ENCODE results near the gene ERVMER34-1.

ERVMER34-1 gene, protein sequence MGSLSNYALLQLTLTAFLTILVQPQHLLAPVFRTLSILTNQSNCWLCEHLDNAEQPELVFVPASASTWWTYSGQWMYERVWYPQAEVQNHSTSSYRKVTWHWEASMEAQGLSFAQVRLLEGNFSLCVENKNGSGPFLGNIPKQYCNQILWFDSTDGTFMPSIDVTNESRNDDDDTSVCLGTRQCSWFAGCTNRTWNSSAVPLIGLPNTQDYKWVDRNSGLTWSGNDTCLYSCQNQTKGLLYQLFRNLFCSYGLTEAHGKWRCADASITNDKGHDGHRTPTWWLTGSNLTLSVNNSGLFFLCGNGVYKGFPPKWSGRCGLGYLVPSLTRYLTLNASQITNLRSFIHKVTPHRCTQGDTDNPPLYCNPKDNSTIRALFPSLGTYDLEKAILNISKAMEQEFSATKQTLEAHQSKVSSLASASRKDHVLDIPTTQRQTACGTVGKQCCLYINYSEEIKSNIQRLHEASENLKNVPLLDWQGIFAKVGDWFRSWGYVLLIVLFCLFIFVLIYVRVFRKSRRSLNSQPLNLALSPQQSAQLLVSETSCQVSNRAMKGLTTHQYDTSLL

DNA sequence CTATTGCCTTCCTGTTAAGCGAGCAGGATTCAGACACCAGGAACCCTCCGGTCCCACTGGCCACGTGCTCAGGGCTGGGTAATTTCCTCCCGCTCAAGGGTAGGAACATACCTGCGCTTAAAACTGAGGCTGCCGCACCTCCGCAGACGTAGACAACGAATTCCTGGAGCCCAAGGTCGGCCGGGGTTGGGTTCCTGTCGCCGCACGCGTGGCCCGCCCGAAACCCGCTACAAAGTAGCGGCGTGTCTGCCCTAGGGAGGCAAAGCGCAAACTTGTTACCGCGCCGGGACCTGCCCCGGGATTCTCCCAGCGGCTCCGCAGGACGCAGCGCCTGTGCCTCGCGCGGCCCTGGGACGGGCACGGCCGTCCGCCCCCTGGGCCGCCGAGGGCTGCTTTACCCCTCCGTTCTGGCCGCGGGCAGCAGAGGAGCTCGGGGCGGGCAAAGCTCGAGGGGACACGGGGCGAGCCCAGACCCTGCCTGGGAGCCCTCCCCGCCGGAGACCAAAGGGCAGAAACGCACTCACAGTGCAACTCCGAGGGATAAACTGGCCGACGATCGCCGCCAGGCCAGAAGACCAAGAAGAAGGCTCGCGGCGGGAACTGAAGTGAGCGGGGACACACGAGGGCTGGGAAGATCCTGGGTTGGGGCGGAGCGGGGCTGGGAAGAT lies at the start of gene ERVMER34-1:
Gene ERVMER34-1, minus strand, starts transcription at position 607 of the 668 bp plus-strand sequence. CDS start 5,905 bp downstream, outside the sequence.
- DNase-seq, result no peak

DNA sequence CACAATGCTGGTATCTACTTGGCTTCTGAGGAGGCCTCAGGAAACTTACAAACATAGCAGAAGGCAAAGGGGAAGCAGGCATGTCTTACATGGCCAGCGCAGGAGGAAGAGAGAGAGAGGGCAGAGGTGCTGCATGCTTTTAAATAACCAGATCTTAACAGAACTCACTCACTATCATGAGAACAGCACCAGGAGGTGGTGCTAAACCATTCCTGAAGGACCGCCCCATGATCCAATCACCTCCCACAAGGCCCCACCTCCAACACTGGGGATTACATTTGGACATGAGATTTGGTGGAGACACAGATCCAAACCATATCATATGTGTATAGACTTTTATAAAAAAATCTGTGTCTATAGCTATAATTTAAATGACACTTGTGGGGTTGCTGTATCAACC lies 48.6 kb upstream of the ERVMER34-1 start:
- no peak for DNase-seq

DNA sequence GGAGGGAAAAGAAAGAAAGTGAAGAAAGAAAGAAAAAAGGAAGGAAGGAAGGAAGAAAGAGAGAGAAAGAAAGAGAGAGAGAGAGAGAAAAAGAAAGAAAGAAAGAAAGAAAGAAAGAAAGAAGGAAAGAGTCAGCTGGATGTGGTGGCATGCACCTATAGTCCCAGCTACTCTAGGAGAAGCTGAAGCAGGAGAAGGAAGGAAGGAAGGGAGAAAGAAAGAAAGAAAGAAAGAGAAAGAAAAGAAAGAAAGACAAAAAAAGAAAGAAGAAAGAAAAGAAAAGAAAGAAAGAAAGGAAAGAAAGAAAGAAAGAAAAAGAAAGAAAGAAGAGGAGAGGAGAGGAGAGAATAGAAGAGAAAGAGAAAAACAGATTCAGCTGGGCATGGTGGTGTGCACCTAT lies 44.3 kb upstream of the ERVMER34-1 start:
- no peak for DNase-seq

DNA sequence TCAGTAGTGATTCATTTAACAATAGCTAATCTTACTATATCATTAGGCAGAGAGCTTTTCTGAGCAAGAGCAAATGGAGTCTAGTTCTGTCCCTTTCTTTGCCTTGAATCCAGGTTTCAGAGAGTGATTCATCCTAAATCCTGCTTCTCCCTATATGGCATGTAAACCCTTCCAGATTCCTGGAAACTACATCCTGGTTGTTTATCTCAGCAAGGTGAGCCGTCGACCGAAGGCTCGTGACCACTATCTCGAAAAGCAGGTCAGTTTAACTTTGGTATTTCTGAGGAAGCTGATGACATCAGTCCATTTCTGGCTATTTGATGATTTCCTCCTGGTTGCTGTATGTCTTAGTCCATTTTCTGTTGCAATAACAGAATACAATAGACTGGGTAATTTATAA lies 40.7 kb upstream of the ERVMER34-1 start:
- DNase-seq, result no peak

DNA sequence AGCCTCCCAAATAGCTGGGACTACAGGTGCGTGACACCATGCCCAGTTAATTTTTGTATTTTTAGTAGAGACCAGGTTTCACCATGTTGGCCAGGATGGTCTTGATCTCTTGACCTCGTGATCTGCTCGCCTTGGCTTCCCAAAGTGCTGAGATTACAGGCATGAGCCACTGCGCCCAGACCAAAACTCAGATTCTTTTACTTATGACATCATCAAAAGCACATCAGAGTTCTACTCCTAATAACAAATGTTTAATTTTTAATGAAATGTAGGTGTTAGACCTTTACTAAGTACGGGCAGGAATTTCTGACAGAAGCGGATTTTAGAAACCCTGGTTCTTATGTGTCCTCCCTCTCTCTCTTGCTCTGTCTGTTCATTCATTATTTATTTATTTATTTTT lies 38.5 kb upstream of the ERVMER34-1 start:
- DNase-seq, result no peak

DNA sequence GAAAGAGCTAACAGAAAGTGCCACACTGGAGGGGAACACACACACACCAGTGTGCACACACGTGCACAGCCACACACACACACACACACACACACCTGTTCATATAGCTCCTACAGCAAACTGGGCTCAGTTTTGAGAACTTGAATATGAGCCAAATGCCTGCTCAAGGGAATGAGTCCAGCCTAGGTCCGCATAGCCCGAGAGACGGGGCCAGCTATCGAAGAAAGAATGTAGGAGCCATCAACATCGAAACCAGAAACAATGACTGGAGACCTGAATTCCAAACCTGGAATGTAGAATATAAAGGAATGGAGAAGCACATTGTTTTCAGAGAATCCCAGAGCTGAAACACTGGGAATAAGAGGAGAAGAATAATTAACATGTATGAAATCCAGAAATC lies 37.6 kb upstream of the ERVMER34-1 start:
- DNase-seq, result no peak

DNA sequence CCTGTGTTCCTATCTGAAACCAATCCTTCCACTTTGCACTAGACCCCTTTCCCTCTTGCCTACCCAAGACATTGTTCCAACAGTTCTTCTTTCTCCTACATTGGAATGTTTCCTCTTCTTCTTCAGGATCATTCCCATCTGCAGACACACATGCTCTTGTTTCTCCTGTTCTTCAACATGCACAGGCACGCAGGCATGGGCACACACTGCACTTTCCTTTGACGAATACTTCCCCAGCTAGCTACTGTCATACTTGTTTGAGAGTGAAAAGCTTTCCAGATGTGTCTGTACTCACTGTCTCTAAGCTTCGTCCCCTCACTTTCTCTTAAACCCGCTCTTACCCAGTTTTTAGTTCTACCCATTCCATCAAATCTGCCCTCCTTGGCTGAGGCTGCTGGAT lies 31.8 kb upstream of the ERVMER34-1 start:
- DNase-seq, result no peak

DNA sequence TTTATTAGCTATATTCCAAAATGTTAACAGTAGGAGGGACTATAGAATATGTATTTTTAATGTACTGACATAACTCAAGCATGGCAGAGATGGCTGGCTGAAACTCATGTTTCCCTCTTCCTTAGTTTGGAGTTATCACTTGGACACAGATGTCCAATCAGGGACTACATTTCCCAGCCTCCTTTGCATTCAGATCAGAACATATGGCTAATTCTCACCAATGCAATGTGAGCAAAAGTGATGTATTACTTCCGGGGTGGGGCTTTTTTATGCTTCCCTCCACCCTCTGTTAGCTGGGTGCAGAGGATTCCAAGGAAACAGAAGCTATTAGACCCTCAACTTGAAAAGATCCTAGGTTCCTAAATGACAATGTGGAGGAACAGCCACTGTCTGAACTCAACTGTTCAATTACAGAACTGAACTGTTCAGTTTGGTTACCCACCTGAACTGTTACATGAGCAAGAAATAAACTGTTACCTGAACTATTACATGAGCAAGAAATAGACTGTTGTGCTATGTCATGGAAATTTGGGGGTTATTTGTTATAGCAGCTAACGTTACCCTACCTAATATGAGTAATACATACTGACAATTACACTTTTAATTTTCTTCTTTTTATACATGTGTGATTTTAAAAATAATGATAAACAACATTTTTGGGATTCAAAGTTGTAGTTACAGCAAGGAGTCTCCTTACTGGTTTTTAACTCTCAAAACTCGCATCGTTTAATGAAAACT lies 29.6 kb upstream of the ERVMER34-1 start:
- no peak for DNase-seq

DNA sequence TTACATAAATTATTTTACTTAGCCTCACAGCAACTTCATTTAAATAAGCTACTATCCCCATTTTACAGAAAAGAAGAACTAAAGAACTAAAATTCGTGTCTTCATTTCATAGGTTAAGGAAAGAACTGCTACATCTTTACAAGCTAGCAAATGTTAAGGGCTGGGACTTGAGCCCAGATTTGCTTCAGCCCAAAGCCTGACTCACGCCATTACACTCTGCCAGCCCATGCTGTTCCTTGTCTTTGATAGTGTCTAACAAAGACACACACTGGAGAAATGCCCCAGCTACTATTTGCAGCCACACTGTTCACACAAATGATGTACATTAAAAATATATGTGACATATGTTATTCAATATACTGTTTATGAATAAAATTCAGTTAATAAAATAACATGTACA lies 29.0 kb upstream of the ERVMER34-1 start:
- DNase-seq, result no peak

DNA sequence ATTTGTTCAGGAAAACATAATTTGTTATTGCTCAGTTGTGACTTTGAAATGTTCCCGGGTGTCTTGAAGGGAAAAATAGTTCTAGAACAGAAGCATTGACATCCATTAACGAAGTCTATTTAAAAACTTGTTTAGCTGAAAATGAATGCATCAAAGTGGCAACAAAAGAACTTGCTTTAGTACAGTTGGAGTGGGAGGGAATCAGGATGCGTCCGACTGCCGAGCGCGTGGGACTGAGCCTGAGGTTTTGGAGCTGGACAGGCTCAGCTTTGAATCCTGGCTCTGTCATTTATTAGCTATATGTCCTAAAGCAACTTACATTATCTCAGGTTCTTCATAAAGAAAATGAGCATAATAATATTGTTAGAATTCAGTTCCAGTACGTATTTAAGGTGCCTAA lies 9.0 kb upstream of the ERVMER34-1 start:
- no peak for DNase-seq

DNA sequence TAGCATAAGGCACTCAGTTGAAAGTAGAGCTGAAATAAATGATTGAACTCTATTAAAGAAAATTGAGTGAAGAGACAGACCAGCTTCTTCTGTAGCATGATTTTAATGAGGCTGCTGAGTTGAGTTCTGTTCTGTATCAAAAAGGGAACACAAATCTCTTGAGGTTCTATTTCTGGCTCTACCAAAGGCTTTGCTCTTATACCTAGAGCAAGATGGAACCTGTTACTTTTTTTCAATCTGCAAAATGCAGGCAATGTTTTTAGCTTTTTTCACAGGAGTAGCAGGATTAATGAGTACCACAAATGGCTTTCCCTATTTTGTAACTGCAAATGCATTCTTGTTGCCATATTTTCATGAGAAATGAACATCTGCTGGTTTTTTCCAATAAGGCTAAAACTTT lies 4.2 kb upstream of the ERVMER34-1 start:
- DNase-seq, result no peak

DNA sequence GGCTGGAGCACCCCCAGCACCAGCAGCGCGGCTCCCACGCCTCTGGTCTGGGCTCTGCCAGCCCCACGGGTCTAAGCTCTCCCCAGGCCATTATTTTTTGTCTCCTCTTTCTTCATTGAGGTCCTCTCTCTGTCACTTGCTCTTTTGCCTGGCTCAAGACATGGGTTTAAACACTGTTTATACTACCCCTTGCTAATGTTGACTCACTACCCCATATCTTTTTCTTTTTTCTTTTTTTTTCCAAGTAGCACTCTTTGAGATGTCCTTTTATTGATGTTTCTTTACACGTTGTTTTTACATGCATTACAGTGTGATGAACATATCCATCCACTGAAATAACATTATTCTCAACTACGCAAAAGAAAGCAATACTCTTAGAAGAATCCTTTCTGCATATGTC lies 1.7 kb upstream of the ERVMER34-1 start:
- no peak for DNase-seq

DNA sequence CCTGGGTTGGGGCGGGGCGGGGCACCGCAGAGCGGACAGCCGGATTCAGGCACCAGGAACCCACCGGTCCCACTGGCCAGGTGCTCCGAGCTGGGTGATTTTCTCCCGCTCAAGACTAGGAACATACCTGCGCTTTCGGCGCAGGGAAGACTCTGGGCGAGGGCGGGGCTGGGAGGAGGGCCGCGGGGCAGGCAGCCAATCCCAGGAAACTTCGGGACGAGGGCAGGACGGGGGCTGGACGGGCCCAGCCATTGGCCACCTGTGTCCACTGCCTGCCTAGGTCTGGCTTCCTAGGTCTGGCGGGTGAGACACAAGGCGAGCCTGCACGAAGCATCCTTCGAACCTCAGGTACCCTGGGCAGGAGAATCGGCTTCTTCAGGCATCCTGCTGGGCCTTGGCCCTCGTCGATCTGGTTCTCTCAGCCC lies 274 bp upstream of the ERVMER34-1 start:
- no peak for DNase-seq

DNA sequence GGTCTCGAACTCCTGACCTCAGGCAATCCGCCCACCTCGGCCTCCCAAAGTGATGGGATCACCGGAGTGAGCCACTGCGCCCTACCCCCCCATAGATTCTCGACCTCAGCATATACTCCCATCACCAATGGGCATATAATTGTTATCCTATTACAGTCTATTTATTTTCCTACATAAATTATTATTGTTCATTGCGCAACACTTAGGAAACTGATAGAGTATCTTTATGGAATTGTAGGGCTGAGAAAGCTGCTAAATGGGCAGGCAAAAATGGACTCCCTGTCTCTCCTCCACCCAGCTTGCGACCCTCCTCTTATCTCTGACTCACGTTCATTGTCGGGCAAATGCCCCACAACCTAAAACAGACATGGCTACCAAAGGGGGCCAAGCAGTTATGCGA lies 1.0 kb downstream of the ERVMER34-1 start:
- DNase-seq, result no peak

DNA sequence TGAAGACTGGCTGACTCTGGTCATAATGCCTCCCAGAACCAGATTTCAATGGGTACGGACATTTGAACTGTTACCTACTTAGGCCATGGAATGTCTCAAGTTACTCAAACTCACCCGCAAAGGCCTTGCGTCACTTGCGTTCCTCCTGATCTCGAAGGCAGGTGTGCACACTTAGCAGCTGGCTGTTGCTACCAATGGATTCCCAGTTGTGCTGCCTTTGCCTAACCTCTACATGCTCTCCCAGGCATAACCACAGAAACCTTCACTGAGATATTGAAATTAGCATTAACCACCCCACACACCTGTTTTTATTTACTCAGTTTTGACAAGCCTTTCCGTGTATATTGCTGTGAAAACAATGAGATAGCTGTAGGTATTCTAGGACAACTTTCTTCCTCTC lies 2.8 kb downstream of the ERVMER34-1 start:
- DNase-seq, result no peak

DNA sequence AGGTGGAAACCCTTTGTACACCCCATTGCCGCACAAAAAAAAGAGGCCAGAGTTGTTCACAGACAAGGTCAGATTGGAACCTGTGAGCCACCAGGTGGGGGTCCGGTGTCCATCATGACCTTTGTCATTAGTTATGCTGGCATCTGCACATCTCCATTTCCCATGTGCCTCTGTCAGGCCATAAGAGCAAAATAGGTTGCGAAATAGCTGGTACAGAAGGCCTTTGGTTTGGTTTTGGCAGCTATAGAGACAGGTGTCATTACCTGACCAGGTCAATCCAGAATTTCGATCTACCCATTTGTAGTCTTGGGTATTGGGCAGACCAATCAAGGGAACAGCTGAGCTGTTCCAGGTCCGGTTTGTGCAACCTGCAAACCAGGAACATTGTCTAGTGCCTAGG lies 6.6 kb downstream of the ERVMER34-1 start:
- DNase-seq, result no peak

DNA sequence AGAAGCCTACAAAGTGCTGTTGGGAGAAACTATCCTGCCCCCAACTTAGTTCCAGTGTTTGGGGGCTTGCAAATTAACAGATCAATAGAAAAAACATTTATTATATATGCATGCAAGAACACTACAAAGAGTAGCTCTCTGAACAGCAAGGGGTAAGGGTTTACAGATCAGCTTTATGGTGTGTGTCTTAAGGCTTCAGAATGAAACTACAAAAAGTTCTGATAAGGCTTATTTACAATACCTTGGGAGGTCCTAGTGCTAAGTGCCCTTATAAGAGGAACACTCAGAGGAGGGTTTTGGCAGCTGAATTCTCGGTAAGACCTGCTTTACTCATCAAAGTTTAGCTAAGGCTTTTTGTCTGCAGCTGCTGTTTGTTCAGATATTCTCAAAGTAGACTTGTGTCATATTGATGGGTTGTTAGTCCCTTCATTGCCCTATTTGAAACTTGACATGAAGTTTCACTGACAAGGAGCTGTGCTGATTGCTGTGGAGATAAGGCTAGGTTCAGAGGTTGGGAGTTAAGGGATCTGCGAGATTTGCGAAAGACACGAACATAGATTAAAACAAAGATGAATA lies 7.7 kb downstream of the ERVMER34-1 start:
- no peak for DNase-seq

DNA sequence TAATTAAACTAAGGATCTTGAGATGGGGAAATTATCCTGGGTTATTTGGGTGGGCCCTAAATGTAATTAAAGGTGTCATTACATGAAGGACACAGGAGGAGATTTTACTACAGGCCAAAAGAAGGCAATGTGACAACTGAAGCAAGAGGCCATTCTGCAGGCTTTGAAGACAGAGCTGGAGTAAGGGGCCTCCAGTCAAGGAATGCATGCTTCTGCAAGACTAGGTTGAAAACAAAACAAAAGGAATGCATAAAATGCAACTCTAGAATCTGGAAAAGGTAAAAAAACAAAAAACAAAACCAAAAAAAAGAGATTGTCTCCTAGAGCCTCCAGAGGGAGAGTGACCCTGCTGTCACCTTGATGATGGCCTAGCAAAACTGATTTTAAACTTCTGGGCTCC lies 21.6 kb downstream of the ERVMER34-1 start:
- no peak for DNase-seq

DNA sequence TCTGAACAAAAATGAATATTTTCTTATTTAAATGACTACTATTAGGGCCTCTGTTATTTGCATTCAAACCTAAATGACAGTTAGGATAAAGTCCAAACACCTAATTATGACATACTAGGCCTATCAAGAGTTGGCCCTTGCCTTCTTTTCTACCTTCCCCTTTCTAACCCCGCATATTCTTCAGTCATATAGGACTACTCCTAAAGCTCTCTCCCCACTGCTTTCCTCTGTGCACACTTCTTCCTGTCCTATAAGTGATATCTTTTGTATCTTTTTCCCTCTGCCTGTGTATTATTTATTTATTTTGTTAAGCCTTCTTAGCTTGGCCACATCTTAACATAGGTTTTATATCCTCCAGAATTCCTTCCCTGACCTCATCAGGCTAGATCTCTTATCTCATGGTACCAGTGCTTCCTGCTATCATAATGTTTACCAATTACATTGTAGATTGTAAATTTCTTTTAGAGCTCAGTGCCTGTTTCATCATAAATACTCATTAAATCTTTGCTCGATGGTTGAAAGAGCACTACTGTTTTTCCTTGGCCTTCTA lies 22.5 kb downstream of the ERVMER34-1 start:
- DNase-seq, result no peak

DNA sequence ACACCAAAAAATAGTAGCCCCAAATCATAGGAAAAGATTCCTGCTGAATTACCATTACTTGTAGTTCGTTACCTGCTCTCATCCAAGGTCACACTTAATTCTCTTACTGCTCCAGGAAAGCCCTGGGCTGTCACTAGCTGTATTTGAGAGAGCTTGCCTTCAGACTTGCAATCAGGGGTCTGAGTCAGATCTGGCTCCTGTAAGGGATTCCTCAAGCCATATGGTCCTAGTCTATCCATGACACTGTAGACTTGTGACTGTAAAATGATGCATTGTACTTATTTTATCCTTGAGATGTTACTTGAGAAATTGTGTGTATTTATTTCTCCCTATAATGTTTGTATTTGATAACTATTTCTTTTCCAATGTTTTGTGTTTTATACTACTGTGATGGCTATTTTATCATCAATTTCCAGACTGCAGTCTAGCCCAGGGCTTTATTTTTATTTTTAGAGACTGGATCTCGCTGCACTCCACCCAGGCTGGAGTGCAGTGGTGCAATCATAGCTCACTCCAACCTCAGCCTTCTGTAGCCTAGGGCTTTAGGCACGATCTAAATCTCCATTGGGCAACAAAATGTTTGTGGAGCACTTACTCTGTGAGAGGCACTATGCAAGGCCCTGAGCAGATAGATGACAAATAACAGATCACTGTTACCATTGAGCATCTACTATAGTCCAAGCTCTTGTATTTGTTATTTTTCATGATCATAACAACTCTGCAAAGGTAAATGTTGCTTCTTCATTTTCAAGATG lies 24.2 kb downstream of the ERVMER34-1 start:
- DNase-seq, result no peak

DNA sequence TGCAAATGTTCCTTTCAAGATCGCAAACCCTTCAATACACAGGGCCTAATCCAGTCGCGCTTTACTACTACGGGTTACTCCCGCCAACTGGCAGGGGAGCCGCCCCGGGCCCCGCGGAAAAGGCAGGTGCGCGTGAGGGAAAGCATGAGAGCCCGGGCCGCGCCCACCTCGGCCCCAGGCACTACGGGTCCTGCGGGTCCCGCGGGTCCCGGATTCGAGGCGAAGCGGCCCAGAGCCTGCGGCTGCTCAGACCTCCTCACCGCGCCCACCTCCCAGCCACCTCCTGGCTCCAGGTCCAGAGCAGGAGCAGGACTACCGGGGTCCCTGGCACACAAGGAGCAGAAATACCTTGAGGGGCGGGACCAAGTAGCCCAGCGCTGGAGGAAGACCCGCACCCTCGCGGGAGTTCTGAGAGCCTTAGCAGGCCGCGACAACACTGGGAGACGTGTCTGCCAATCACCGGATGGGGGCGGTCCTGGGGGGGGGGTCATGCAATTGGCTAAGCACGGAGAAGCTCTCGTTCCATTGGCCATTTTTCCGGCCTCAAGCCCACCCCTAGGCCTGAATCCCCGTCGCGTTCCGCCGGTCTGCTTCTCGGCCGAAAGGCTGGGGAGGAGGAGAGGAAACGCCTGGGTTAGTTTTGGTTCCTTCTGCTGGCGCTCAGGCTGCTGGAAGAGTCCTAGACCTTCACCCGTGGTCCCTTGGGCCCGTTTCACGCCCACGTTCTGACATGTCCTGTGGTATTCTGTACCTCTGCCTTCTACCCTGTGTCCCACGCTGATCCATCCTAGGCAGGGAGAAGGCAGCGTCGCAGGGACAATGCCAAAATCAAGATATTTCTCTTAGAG lies 29.0 kb downstream of the ERVMER34-1 start:
- peak; percentile 96 for DNase-seq

All from midbrain (tissue), 1 donor.